Measurements from ENCODE around the gene TMEM69. TPM values are rescaled to one million over a fixed set of nuclear protein-coding genes. Genes with fewer than 3 reads are reported as not detected.

Gene TMEM69
- polyA plus RNA-seq, 3 donors, result 27.6 to 43.4 (median 36.2) TPM

DNA sequence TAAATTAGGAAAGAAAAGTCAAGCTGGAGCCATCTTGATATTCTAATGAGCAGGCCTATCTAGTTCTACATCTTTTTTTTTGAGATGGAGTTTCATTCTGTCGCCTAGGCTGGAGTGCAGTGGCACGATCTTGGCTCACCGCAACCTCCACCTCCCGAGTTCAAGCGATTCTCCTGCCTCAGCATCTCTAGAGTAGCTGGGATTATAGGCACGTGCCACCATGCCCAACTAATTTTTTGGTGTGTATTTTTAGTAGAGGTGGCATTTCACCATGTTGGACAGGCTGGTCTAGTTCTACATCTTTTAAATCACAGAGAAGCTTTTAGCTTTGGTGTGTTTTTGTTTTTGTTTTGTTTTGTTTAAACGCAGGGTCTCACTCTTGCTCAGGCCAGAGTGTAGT is 6.8 kb downstream of the TMEM69 start:
- no peak for DNase-seq
- Histone ChIP-seq H3K9ac (ENCODE audit: insufficient read depth, low read length, poor library complexity, severe bottlenecking) (no peak overlapping the region), H3K4me1 (ENCODE audit: control insufficient read depth in 1 of 2, insufficient read depth in 2 of 2, low read length in 2 of 2) (no peaks in the 10 kb centered on the region), H3K4me3 (replicated peaks in 1 of 3; ENCODE audit: low read depth in 2 of 3, low read length in 3 of 3) (no peak overlapping the region), H3K36me3 (replicated peaks in 1 of 2; ENCODE audit: control insufficient read depth in 1 of 2, insufficient read depth in 2 of 2, low read length in 2 of 2) (peaks cover 34 to 58% of the 10 kb centered on the region in 2 donors), H2AFZ (ENCODE audit: insufficient read depth, low read depth, low read length, poor library complexity, severe bottlenecking) (no peak overlapping the region), H3K9me3 (replicated peaks in 1 of 2; ENCODE audit: control insufficient read depth in 1 of 2, insufficient read depth in 1 of 2, low read length in 2 of 2) (no peaks in the 10 kb centered on the region), H3K4me2 (replicated peaks; ENCODE audit: extremely low read depth, low read length, poor library complexity, severe bottlenecking) (no peak overlapping the region), H3K27ac (ENCODE audit: low read depth in 1 of 2, low read length in 2 of 2) (no peak overlapping the region), H3K27me3 (ENCODE audit: control insufficient read depth in 2 of 2, insufficient read depth in 2 of 2, low read length in 2 of 2) (no peaks in the 10 kb centered on the region), H3K79me2 (ENCODE audit: insufficient read depth, low read length) (peaks cover 23% of the 10 kb centered on the region), H4K20me1 (ENCODE audit: insufficient read depth, low read length) (no peaks in the 10 kb centered on the region)
- Mint-ChIP-seq H3K4me1 (peaks cover under 1% of the 10 kb centered on the region), H3K27ac (no peak overlapping the region), H3K9me3 (no peaks in the 10 kb centered on the region), H3K36me3 (peaks cover 39 to 52% of the 10 kb centered on the region in 2 donors), H3K4me3 (no peak overlapping the region), H3K27me3 (ENCODE audit: low read depth in 3 of 3) (no peaks in the 10 kb centered on the region)
- TF ChIP-seq, protein P1, sequence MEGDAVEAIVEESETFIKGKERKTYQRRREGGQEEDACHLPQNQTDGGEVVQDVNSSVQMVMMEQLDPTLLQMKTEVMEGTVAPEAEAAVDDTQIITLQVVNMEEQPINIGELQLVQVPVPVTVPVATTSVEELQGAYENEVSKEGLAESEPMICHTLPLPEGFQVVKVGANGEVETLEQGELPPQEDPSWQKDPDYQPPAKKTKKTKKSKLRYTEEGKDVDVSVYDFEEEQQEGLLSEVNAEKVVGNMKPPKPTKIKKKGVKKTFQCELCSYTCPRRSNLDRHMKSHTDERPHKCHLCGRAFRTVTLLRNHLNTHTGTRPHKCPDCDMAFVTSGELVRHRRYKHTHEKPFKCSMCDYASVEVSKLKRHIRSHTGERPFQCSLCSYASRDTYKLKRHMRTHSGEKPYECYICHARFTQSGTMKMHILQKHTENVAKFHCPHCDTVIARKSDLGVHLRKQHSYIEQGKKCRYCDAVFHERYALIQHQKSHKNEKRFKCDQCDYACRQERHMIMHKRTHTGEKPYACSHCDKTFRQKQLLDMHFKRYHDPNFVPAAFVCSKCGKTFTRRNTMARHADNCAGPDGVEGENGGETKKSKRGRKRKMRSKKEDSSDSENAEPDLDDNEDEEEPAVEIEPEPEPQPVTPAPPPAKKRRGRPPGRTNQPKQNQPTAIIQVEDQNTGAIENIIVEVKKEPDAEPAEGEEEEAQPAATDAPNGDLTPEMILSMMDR (IDR thresholded peaks at IDR 0.05), result no peak
- WGBS (ENCODE audit: insufficient coverage), result no CpG with 5 or more reads among the region's 7 CpGs
- intact Hi-C loops (cut with micrococcal nuclease), result no loop called here

DNA sequence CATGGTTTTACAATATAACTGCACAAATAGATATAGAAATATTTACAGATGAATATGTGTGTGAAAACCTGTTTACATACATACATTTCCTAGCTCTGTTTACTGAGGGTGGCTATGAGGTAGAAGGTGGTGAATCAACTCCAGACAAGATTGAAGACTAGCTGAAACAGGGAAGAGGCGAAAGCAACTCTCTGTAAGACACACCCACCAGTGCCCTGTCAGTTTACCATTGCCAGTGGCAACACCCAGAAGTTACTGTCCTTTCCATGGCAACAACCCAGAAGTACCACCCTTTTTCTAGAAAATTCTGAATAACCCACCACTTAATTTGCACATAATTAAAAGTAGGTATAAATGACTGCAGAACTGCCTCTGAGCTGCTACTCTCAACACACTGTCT is 16.7 kb downstream of the TMEM69 start:
- Histone ChIP-seq H3K27ac (ENCODE audit: low read depth in 1 of 2, low read length in 2 of 2) (no peak overlapping the region), H3K4me3 (replicated peaks in 1 of 3; ENCODE audit: low read depth in 2 of 3, low read length in 3 of 3) (no peak overlapping the region), H3K4me1 (ENCODE audit: control insufficient read depth in 1 of 2, insufficient read depth in 2 of 2, low read length in 2 of 2) (no peaks in the 10 kb centered on the region), H3K36me3 (replicated peaks in 1 of 2; ENCODE audit: control insufficient read depth in 1 of 2, insufficient read depth in 2 of 2, low read length in 2 of 2) (no peaks in the 10 kb centered on the region), H3K4me2 (replicated peaks; ENCODE audit: extremely low read depth, low read length, poor library complexity, severe bottlenecking) (no peak overlapping the region), H3K27me3 (ENCODE audit: control insufficient read depth in 2 of 2, insufficient read depth in 2 of 2, low read length in 2 of 2) (no peaks in the 10 kb centered on the region), H3K79me2 (ENCODE audit: insufficient read depth, low read length) (no peaks in the 10 kb centered on the region), H2AFZ (ENCODE audit: insufficient read depth, low read depth, low read length, poor library complexity, severe bottlenecking) (no peak overlapping the region), H3K9ac (ENCODE audit: insufficient read depth, low read length, poor library complexity, severe bottlenecking) (no peak overlapping the region), H4K20me1 (ENCODE audit: insufficient read depth, low read length) (no peaks in the 10 kb centered on the region), H3K9me3 (replicated peaks in 1 of 2; ENCODE audit: control insufficient read depth in 1 of 2, insufficient read depth in 1 of 2, low read length in 2 of 2) (peaks cover 0 to 3% of the 10 kb centered on the region in 2 donors)
- Mint-ChIP-seq H3K4me3 (no peak overlapping the region), H3K36me3 (no peaks in the 10 kb centered on the region), H3K27ac (no peak overlapping the region), H3K4me1 (no peaks in the 10 kb centered on the region), H3K9me3 (peaks cover 0 to 19% (median 13%) of the 10 kb centered on the region in 7 donors), H3K27me3 (ENCODE audit: low read depth in 3 of 3) (no peaks in the 10 kb centered on the region)
- WGBS (ENCODE audit: insufficient coverage), result no CpG with 5 or more reads among the region's 1 CpG
- no peak for DNase-seq
- TF ChIP-seq, protein P1 (IDR thresholded peaks at IDR 0.05), result no peak
- intact Hi-C loops (cut with micrococcal nuclease), result no loop called here

All from CD14-positive monocyte (primary cell).